ENCODE measurements around the gene PRSS56.

The PRSS56 gene

GRCh38 chr2:232573771-232574435, 53.7 kb downstream of the PRSS56 start:
- no peak for DNase-seq (ENCODE audit: low read depth)

- DNase-seq (ENCODE audit: low read depth) = no peak
Measured at GRCh38 chr2:232574674-232575403, 54.7 kb downstream of the PRSS56 start.

All from stimulated activated CD8-positive, alpha-beta memory T cell treated with anti-CD3 and anti-CD28 coated beads, Interleukin-4, amount 100 ng/mL, for 24 hours (primary cell).